Thyroid gland (tissue), 4 donors: ENCODE measurements around the gene MAP3K5.

ENCODE experiments used
- CTCF ChIP-seq, 6 experiments: fragments of 200-600 bp in 3 of 6; fragments of 450-650 bp in 3 of 6; sonication (generic) in 3 of 6; IDR thresholded peaks; one replicate each; pipeline ENCODE4 v1.5.1; 2016 to 2019; ENCODE audit warnings: antibody characterized with exemption in 6 of 6, mild to moderate bottlenecking in 2 of 6, inconsistent platforms in 1 of 6, moderate library complexity in 1 of 6
- POLR2A ChIP-seq, 2 donors: fragments of 450-650 bp; IDR thresholded peaks; one replicate each; pipeline ENCODE4 v1.6.1; 2017; ENCODE audit warnings: antibody characterized with exemption in 2 of 2, mild to moderate bottlenecking in 2 of 2, moderate library complexity in 1 of 2

- TF ChIP-seq CTCF (IDR thresholded peaks at IDR 0.05) (no peak), POLR2A (IDR thresholded peaks at IDR 0.05) (no peak)
Measured at GRCh38 chr6:136524339-136524935, 267.8 kb downstream of the MAP3K5 start.
